ENCODE measurements around the gene NR5A2. TPM values are rescaled to one million over a fixed set of nuclear protein-coding genes. Genes with fewer than 3 reads are reported as not detected.

The NR5A2 gene
- polyA plus RNA-seq, 1 donor (not counting 4 experiments of a cell fraction or from before 2014, with no cell fraction given): 0.05 TPM

GRCh38 chr1:199982606-199983005 is 44.9 kb upstream of the NR5A2 start:
- Histone ChIP-seq H3K9ac (ENCODE audit: control insufficient read depth, extremely low read depth, insufficient read depth, low read length) (no peak overlapping the region), H3K9me3 (ENCODE audit: control insufficient read depth, low read depth, low read length) (no peaks in the 10 kb centered on the region), H3K27me3 (ENCODE audit: control insufficient read depth, extremely low read depth, insufficient read depth, low read length) (no peaks in the 10 kb centered on the region), H3K36me3 (ENCODE audit: control insufficient read depth in 2 of 2, extremely low read depth in 1 of 2, insufficient read depth in 2 of 2, low read length in 2 of 2) (no peaks in the 10 kb centered on the region), H2AFZ (ENCODE audit: control insufficient read depth, low read length) (no peak overlapping the region), H3K4me3 (ENCODE audit: control insufficient read depth in 2 of 3, extremely low read depth in 1 of 3, insufficient read depth in 2 of 3, low read depth in 1 of 3, low read length in 3 of 3) (no peak overlapping the region), H3K79me2 (ENCODE audit: control insufficient read depth, insufficient read depth, low read length) (no peaks in the 10 kb centered on the region), H3K27ac (ENCODE audit: control insufficient read depth, insufficient read depth, low read length) (no peak overlapping the region), H3K4me1 (ENCODE audit: control insufficient read depth, extremely low read depth, insufficient read depth, low read length) (no peaks in the 10 kb centered on the region), H4K20me1 (ENCODE audit: control insufficient read depth, extremely low read depth, insufficient read depth, low read length) (no peaks in the 10 kb centered on the region), H3K4me2 (ENCODE audit: control insufficient read depth, extremely low read depth, insufficient read depth, low read depth, low read length) (no peak overlapping the region), H3K9me1 (ENCODE audit: control insufficient read depth, extremely low read depth, insufficient read depth, low read length) (no peaks in the 10 kb centered on the region)
- no peak for DNase-seq (ENCODE audit: low read depth, low spot score)
- FAIRE-seq: no peak
- dilution Hi-C loops (cut with MboI; ENCODE audit: extremely low pct_ligation_motif_present, low sequenced_read_pairs): no loop called here
- TF ChIP-seq CTCF (optimal IDR thresholded peaks at IDR 0.05 in 1 of 3, IDR thresholded peaks at IDR 0.05 in 1 of 3, conservative IDR thresholded peaks at IDR 0.05 in 1 of 3; ENCODE audit: extremely low read depth in 1 of 3, insufficient read depth in 2 of 3, low read length in 3 of 3) (no peak), EZH2 (IDR thresholded peaks at IDR 0.05; ENCODE audit: low read length) (no peak)

GRCh38 chr1:199983531-199983930 is 44.0 kb upstream of the NR5A2 start:
- dilution Hi-C loops (cut with MboI; ENCODE audit: extremely low pct_ligation_motif_present, low sequenced_read_pairs): no loop called here
- TF ChIP-seq EZH2 (IDR thresholded peaks at IDR 0.05; ENCODE audit: low read length): no peak
- no peak overlapping the region for H3K9ac ChIP-seq (ENCODE audit: control insufficient read depth, extremely low read depth, insufficient read depth, low read length)

GRCh38 chr1:199995096-199995685 is 32.3 kb upstream of the NR5A2 start:
- no peak overlapping the region for H3K27ac ChIP-seq (ENCODE audit: control insufficient read depth, insufficient read depth, low read length)
- dilution Hi-C loops (cut with MboI; ENCODE audit: extremely low pct_ligation_motif_present, low sequenced_read_pairs): no loop called here
- no peak overlapping the region for H3K4me3 ChIP-seq (ENCODE audit: control insufficient read depth in 2 of 3, extremely low read depth in 1 of 3, insufficient read depth in 2 of 3, low read depth in 1 of 3, low read length in 3 of 3)
- no peaks in the 10 kb centered on the region for H3K79me2 ChIP-seq (ENCODE audit: control insufficient read depth, insufficient read depth, low read length)
- no peaks in the 10 kb centered on the region for H4K20me1 ChIP-seq (ENCODE audit: control insufficient read depth, extremely low read depth, insufficient read depth, low read length)
- H3K9me1 ChIP-seq (ENCODE audit: control insufficient read depth, extremely low read depth, insufficient read depth, low read length): no peaks in the 10 kb centered on the region
- no peak for FAIRE-seq
- no peak for DNase-seq (ENCODE audit: low read depth, low spot score)
- no peaks in the 10 kb centered on the region for H3K9me3 ChIP-seq (ENCODE audit: control insufficient read depth, low read depth, low read length)
- no peak overlapping the region for H3K9ac ChIP-seq (ENCODE audit: control insufficient read depth, extremely low read depth, insufficient read depth, low read length)
- no peaks in the 10 kb centered on the region for H3K4me1 ChIP-seq (ENCODE audit: control insufficient read depth, extremely low read depth, insufficient read depth, low read length)
- H3K36me3 ChIP-seq (ENCODE audit: control insufficient read depth in 2 of 2, extremely low read depth in 1 of 2, insufficient read depth in 2 of 2, low read length in 2 of 2): no peaks in the 10 kb centered on the region
- TF ChIP-seq CTCF (optimal IDR thresholded peaks at IDR 0.05 in 1 of 3, IDR thresholded peaks at IDR 0.05 in 1 of 3, conservative IDR thresholded peaks at IDR 0.05 in 1 of 3; ENCODE audit: extremely low read depth in 1 of 3, insufficient read depth in 2 of 3, low read length in 3 of 3): no peak
- no peak for TF ChIP-seq EZH2 (IDR thresholded peaks at IDR 0.05; ENCODE audit: low read length)
- no peaks in the 10 kb centered on the region for H3K27me3 ChIP-seq (ENCODE audit: control insufficient read depth, extremely low read depth, insufficient read depth, low read length)
- H3K4me2 ChIP-seq (ENCODE audit: control insufficient read depth, extremely low read depth, insufficient read depth, low read depth, low read length): no peak overlapping the region
- no peak overlapping the region for H2AFZ ChIP-seq (ENCODE audit: control insufficient read depth, low read length)

More at GRCh38 chr1:199983531-199983930, 44.0 kb upstream of the NR5A2 start:
- Histone ChIP-seq H4K20me1 (ENCODE audit: control insufficient read depth, extremely low read depth, insufficient read depth, low read length) (no peaks in the 10 kb centered on the region), H3K27me3 (ENCODE audit: control insufficient read depth, extremely low read depth, insufficient read depth, low read length) (no peaks in the 10 kb centered on the region), H3K36me3 (ENCODE audit: control insufficient read depth in 2 of 2, extremely low read depth in 1 of 2, insufficient read depth in 2 of 2, low read length in 2 of 2) (no peaks in the 10 kb centered on the region), H3K9me1 (ENCODE audit: control insufficient read depth, extremely low read depth, insufficient read depth, low read length) (no peaks in the 10 kb centered on the region), H3K27ac (ENCODE audit: control insufficient read depth, insufficient read depth, low read length) (no peak overlapping the region), H2AFZ (ENCODE audit: control insufficient read depth, low read length) (no peak overlapping the region), H3K79me2 (ENCODE audit: control insufficient read depth, insufficient read depth, low read length) (no peaks in the 10 kb centered on the region), H3K9me3 (ENCODE audit: control insufficient read depth, low read depth, low read length) (no peaks in the 10 kb centered on the region), H3K4me2 (ENCODE audit: control insufficient read depth, extremely low read depth, insufficient read depth, low read depth, low read length) (no peak overlapping the region), H3K4me3 (ENCODE audit: control insufficient read depth in 2 of 3, extremely low read depth in 1 of 3, insufficient read depth in 2 of 3, low read depth in 1 of 3, low read length in 3 of 3) (no peak overlapping the region), H3K4me1 (ENCODE audit: control insufficient read depth, extremely low read depth, insufficient read depth, low read length) (no peaks in the 10 kb centered on the region)
- no peak for DNase-seq (ENCODE audit: low read depth, low spot score)
- FAIRE-seq: no peak

All from keratinocyte (primary cell).